ENCODE data around the gene SMPD3. TPM values are rescaled to one million over a fixed set of nuclear protein-coding genes. Genes with fewer than 3 reads are reported as not detected.

SMPD3 gene
- total RNA-seq, 1 experiment from 2014 or later, result 0.70 TPM

DNA sequence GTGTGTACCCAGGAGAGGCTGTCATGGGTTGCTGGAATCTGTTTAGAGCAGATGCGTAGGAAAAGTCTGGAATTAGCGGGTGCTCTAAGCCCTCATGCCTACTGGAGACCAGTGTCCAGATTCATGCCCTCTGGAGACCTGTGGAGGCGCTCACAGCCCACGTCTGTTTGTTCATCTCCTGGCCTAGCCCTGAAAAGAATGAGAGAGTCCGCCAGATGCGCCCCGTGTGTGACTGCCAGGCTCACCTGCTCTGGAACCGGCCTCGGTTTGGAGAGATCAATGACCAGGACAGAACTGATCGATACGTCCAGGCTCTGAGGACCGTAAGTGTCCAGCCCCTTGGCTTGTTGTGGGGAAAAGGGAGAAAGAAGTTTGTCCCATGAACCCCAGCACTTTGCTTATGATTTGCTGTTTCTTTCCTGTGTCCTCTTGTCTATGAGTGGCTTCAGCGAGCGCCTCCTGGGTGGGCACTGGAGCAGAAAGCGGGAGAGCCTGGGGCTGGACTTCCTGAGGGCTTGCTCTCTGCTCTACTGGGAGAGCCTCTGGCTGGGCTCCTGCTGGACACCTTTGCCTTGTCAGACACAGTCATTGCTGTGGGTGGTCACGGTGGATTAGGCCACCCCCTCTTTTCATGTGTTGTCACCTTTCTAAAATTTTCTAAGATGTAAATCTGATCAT lies 102.2 kb downstream of the SMPD3 start:
- TF ChIP-seq, protein P1, sequence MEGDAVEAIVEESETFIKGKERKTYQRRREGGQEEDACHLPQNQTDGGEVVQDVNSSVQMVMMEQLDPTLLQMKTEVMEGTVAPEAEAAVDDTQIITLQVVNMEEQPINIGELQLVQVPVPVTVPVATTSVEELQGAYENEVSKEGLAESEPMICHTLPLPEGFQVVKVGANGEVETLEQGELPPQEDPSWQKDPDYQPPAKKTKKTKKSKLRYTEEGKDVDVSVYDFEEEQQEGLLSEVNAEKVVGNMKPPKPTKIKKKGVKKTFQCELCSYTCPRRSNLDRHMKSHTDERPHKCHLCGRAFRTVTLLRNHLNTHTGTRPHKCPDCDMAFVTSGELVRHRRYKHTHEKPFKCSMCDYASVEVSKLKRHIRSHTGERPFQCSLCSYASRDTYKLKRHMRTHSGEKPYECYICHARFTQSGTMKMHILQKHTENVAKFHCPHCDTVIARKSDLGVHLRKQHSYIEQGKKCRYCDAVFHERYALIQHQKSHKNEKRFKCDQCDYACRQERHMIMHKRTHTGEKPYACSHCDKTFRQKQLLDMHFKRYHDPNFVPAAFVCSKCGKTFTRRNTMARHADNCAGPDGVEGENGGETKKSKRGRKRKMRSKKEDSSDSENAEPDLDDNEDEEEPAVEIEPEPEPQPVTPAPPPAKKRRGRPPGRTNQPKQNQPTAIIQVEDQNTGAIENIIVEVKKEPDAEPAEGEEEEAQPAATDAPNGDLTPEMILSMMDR (conservative IDR thresholded peaks at IDR 0.05), result no peak
- no CpG with 5 or more reads among the region's 16 CpGs for WGBS (ENCODE audit: extremely low coverage, insufficient read length, low lambda C conversion rate)

More for the DNA sequence above, 102.2 kb downstream of the SMPD3 start:
- no peak for DNase-seq
- no peak overlapping the region for H3K18ac ChIP-seq (ENCODE audit: insufficient read length, low read depth, low read length)
- H3K79me2 ChIP-seq (ENCODE audit: insufficient read depth, low read length), result no peaks in the 10 kb centered on the region
- no peak overlapping the region for H2AK5ac ChIP-seq (ENCODE audit: insufficient read length, low read length)
- no peak overlapping the region for H2BK120ac ChIP-seq (ENCODE audit: low read depth, low read length, poor library complexity, severe bottlenecking)
- no peaks in the 10 kb centered on the region for H3K27me3 ChIP-seq (ENCODE audit: insufficient read depth, low read length)
- Mint-ChIP-seq H3K36me3 (ENCODE audit: insufficient read depth in 1 of 3, low read depth in 3 of 3) (peaks cover 21 to 78% (median 62%) of the 10 kb centered on the region in 3 experiments; a peak in 6 of 7 replicates), H3K4me1 (peaks cover 5 to 8% of the 10 kb centered on the region in 2 experiments), H3K9me3 (no peaks in the 10 kb centered on the region; a peak in 1 of 5 replicates), H3K27me3 (ENCODE audit: low read depth) (no peaks in the 10 kb centered on the region), H3K27ac (peak overlapping the region in 1 of 3 experiments; percentile 44; a peak in 2 of 7 replicates), H3K4me3 (no peak overlapping the region)
- no peak overlapping the region for H3K27ac ChIP-seq (ENCODE audit: insufficient read length, low read depth, low read length)
- no peak overlapping the region for H3K23ac ChIP-seq (ENCODE audit: insufficient read length, low read depth, low read length)
- H3T11ph ChIP-seq (ENCODE audit: low read length), result no peak overlapping the region
- no peak overlapping the region for H2AFZ ChIP-seq (ENCODE audit: low read length)
- H2BK15ac ChIP-seq (ENCODE audit: low read depth, low read length), result no peak overlapping the region
- no peak overlapping the region for H4K91ac ChIP-seq (ENCODE audit: insufficient read length, low read depth, low read length)
- H3K14ac ChIP-seq (ENCODE audit: insufficient read depth, low read length), result no peak overlapping the region
- no peak overlapping the region for H4K8ac ChIP-seq (replicated peaks; ENCODE audit: insufficient read length, low read depth, low read length)
- no peaks in the 10 kb centered on the region for H3K23me2 ChIP-seq (ENCODE audit: insufficient read length, low read depth, low read length, poor library complexity, severe bottlenecking)
- H3K9ac ChIP-seq (ENCODE audit: extremely low read depth, insufficient read length, low read length), result no peak overlapping the region
- H3K4me1 ChIP-seq (ENCODE audit: insufficient read depth, low read length), result no peaks in the 10 kb centered on the region
- no peak overlapping the region for H3K4me2 ChIP-seq (ENCODE audit: insufficient read depth, insufficient read length, low read length)
- no peaks in the 10 kb centered on the region for H3K79me1 ChIP-seq (ENCODE audit: insufficient read depth, low read depth, low read length, poor library complexity, severe bottlenecking)
- H3K56ac ChIP-seq (ENCODE audit: insufficient read length, low read depth, low read length), result no peak overlapping the region
- no peak overlapping the region for H2BK12ac ChIP-seq (ENCODE audit: insufficient read length, low read depth, low read length)
- H2BK5ac ChIP-seq (ENCODE audit: insufficient read length, low read length), result no peak overlapping the region
- H4K20me1 ChIP-seq (ENCODE audit: control insufficient read depth, insufficient read depth, insufficient read length), result peaks cover 3% of the 10 kb centered on the region
- no peak overlapping the region for H3K4ac ChIP-seq (ENCODE audit: low read depth, low read length)
- no peak overlapping the region for H4K5ac ChIP-seq (ENCODE audit: insufficient read length, low read depth, low read length)
- no peak overlapping the region for H2BK20ac ChIP-seq (ENCODE audit: low read depth, low read length, poor library complexity, severe bottlenecking)
- H3K9me3 ChIP-seq (ENCODE audit: control insufficient read depth, low read depth, low read length), result no peaks in the 10 kb centered on the region
